ENCODE data around the gene ST7L.

DNA sequence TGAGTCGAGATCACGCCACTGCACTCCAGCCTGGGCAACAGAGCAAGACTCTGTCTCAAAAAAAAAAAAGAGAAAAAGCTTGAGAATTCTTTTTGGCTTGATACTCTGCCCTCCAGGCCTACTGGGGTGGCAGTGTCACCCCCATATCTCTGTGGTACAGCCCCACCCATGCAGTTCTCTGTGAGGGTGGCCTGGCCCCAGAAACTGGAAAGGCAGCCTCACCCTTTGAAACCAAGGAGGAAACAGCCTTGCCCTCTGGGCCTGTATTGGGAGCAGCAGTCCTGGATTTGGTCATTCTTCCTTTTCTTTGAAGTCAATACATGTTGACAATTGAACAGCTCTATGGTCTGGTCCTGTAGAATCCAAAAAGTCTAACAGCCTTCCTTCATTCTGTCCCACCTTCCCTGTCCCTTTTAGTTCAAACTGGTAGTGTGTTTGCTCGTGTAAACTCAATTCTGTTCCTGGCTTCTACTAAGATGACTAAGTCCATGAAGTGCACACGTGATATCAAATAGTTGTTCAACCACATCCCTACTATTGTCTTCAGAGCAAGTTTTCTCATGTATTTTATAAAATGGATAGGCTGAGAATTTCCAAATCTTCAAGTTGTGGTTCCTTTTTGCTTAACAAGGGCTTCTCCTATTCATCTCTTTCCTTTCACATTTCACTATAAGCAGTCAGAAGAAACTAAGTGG, 13.2 kb downstream of the ST7L start:
- TF ChIP-seq, protein P1, sequence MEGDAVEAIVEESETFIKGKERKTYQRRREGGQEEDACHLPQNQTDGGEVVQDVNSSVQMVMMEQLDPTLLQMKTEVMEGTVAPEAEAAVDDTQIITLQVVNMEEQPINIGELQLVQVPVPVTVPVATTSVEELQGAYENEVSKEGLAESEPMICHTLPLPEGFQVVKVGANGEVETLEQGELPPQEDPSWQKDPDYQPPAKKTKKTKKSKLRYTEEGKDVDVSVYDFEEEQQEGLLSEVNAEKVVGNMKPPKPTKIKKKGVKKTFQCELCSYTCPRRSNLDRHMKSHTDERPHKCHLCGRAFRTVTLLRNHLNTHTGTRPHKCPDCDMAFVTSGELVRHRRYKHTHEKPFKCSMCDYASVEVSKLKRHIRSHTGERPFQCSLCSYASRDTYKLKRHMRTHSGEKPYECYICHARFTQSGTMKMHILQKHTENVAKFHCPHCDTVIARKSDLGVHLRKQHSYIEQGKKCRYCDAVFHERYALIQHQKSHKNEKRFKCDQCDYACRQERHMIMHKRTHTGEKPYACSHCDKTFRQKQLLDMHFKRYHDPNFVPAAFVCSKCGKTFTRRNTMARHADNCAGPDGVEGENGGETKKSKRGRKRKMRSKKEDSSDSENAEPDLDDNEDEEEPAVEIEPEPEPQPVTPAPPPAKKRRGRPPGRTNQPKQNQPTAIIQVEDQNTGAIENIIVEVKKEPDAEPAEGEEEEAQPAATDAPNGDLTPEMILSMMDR (conservative IDR thresholded peaks at IDR 0.05), result no peak
- no peak for TF ChIP-seq EZH2 (IDR thresholded peaks at IDR 0.05; ENCODE audit: low read depth)
